Measurements from ENCODE around the gene GAK.

DNA sequence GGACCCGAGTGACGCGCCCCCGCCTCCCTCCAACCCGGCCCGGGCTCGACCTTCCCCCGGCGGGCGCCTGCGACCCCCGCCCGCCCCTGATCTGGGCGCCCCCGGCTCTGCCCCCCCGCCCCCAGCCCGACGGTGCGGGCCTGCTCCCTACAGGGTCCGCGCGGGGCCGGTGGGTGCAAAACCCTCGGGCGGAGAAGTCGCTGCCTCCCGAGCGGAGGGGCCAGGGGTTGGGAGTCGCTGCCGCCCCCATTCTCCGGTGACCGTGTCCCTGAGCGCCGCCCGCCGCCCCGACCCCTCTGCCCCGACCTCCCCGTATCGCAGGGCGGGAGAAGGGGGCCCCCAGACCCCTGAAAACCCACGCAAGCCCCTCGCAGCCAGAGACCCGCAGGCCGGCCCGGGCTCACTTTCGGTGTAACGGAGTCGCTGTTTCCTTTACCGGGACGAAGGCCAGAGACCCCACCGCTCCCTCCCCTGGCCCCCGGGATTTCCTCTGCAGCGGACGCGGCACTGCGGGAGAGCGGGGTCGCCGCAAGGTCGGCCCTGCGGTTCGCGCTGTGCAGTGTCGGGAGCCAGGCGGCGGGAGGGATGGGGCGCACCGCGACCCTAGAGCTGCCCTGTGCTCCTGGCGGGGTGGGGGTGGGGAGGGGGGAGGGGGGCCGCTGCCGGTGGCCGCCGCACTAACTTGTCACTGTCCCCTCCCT, 105.5 kb downstream of the GAK start:
- TF ChIP-seq, protein P1, sequence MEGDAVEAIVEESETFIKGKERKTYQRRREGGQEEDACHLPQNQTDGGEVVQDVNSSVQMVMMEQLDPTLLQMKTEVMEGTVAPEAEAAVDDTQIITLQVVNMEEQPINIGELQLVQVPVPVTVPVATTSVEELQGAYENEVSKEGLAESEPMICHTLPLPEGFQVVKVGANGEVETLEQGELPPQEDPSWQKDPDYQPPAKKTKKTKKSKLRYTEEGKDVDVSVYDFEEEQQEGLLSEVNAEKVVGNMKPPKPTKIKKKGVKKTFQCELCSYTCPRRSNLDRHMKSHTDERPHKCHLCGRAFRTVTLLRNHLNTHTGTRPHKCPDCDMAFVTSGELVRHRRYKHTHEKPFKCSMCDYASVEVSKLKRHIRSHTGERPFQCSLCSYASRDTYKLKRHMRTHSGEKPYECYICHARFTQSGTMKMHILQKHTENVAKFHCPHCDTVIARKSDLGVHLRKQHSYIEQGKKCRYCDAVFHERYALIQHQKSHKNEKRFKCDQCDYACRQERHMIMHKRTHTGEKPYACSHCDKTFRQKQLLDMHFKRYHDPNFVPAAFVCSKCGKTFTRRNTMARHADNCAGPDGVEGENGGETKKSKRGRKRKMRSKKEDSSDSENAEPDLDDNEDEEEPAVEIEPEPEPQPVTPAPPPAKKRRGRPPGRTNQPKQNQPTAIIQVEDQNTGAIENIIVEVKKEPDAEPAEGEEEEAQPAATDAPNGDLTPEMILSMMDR (IDR thresholded peaks at IDR 0.05), result no peak
- no peak for TF ChIP-seq POLR2A (IDR thresholded peaks at IDR 0.05)

Data from right lobe of liver (tissue), 4 donors.